Ishikawa (cell line): ENCODE measurements around the gene MTHFS.

ENCODE experiments used
- CEBPB ChIP-seq: IDR thresholded peaks from 2 replicates; pipeline ENCODE4 v1.6.1; 2012
- CREB1 ChIP-seq: IDR thresholded peaks from 2 replicates; pipeline ENCODE4 v1.6.1; 2012; ENCODE audit warnings: low read depth
- EGR1 ChIP-seq: IDR thresholded peaks from 2 replicates; pipeline ENCODE4 v1.6.1; 2012
- EP300 ChIP-seq: IDR thresholded peaks from 2 replicates; pipeline ENCODE4 v1.6.1; 2012; ENCODE audit warnings: borderline replicate concordance
- FOXM1 ChIP-seq: IDR thresholded peaks from 2 replicates; pipeline ENCODE4 v1.6.1; 2012; ENCODE audit warnings: low read depth, borderline replicate concordance
- MAX ChIP-seq: IDR thresholded peaks from 2 replicates; pipeline ENCODE4 v1.6.1; 2012
- NFIC ChIP-seq: IDR thresholded peaks from 2 replicates; pipeline ENCODE4 v1.6.1; 2012
- RAD21 ChIP-seq: IDR thresholded peaks from 2 replicates; pipeline ENCODE4 v1.6.1; 2012; ENCODE audit warnings: low read depth
- REST ChIP-seq: IDR thresholded peaks from 2 replicates; pipeline ENCODE4 v1.6.1; 2012; ENCODE audit warnings: low read depth, mild to moderate bottlenecking
- TAF1 ChIP-seq: IDR thresholded peaks from 2 replicates; pipeline ENCODE4 v1.6.1; 2012; ENCODE audit warnings: low read depth, mild to moderate bottlenecking
- TCF12 ChIP-seq: IDR thresholded peaks from 2 replicates; pipeline ENCODE4 v1.6.1; 2012; ENCODE audit warnings: low read depth
- TEAD4 ChIP-seq: IDR thresholded peaks from 2 replicates; pipeline ENCODE4 v1.6.1; 2012
- USF1 ChIP-seq: IDR thresholded peaks from 2 replicates; pipeline ENCODE4 v1.6.1; 2012
- YY1 ChIP-seq: IDR thresholded peaks from 2 replicates; pipeline ENCODE4 v1.6.1; 2012; ENCODE audit warnings: low read depth
- ZBTB7A ChIP-seq: IDR thresholded peaks from 2 replicates; pipeline ENCODE4 v1.6.1; 2012; ENCODE audit warnings: low read depth

MTHFS gene

GRCh38 chr15:79929412-79929811 lies 32.6 kb upstream of the MTHFS start:
- TF ChIP-seq EP300 (no peak), RAD21 (no peak), TEAD4 (no peak), YY1 (no peak), TAF1 (no peak), CREB1 (no peak), ZBTB7A (no peak), MAX (no peak)

- TF ChIP-seq TEAD4, result no peak
- TF ChIP-seq USF1, result no peak
- TF ChIP-seq NFIC, result no peak
- no peak for TF ChIP-seq EGR1
- TF ChIP-seq CEBPB, result no peak
- no peak for TF ChIP-seq TCF12
These were observed 27.6 kb upstream of the MTHFS start for GRCh38 chr15:79924379-79924778.

GRCh38 chr15:79923515-79924169 lies 26.8 kb upstream of the MTHFS start:
- TF ChIP-seq USF1 (no peak), TAF1 (peak; percentile 82), REST (no peak), YY1 (peak; percentile 90), NFIC (no peak), TEAD4 (peak; percentile 63; the same call in 1 of the 2 replicates), TCF12 (no peak), CEBPB (no peak), EP300 (no peak), MAX (peak; percentile 62), FOXM1 (no peak), CREB1 (no peak), EGR1 (no peak), RAD21 (no peak), ZBTB7A (0 out of 2 replicates have a peak, but pooled peaks have one; percentile 38)

- TF ChIP-seq RAD21 (no peak), CEBPB (no peak), MAX (0 out of 2 replicates have a peak, but pooled peaks have one; percentile 14), ZBTB7A (0 out of 2 replicates have a peak, but pooled peaks have one; percentile 8)
These were observed 26.3 kb upstream of the MTHFS start for GRCh38 chr15:79923079-79923514.

- TF ChIP-seq USF1 (no peak), TAF1 (no peak), RAD21 (no peak), ZBTB7A (no peak), TEAD4 (no peak), REST (no peak), YY1 (no peak), TCF12 (no peak), CREB1 (no peak), MAX (no peak), NFIC (no peak), CEBPB (no peak)
These were observed 25.8 kb upstream of the MTHFS start for GRCh38 chr15:79922512-79923078.
